B cell (primary cell): ENCODE results near the gene FADS1. TPM values are rescaled to one million over a fixed set of nuclear protein-coding genes. Genes with fewer than 3 reads are reported as not detected.
A peak's percentile ranks its signal among the peaks of the same experiment; 100 is the strongest.

Source experiments
- ATAC-seq: fragments of 200-7000 bp; cut with Tn5 transposase; one replicate; pipeline ENCODE4 v1.10.0; 2021; ENCODE audit warnings: low read depth, mild to moderate bottlenecking, moderate number of reproducible peaks, moderate library complexity
- CTCF ChIA-PET: fragments of 350-600 bp; sonication (Branson Sonifier 250); formaldehyde crosslinking; loops from one replicate; lab custom pipeline; 2021; ENCODE audit warnings: antibody characterized with exemption, inconsistent platforms; lab: Charles Lee
- POLR2A ChIA-PET: fragments of 350-600 bp; sonication (Branson Sonifier 250); formaldehyde crosslinking; loops from one replicate; lab custom pipeline; 2021; ENCODE audit warnings: antibody characterized with exemption; lab: Charles Lee
- DNase-seq: peaks from one replicate; pipeline ENCODE4 v3.0.0; 2013
- H2AFZ ChIP-seq: 2 replicates; pipeline ENCODE4 v1.6.1; 2012; ENCODE audit warnings: mild to moderate bottlenecking, low read depth, low read length; ENCODE audit not compliant: insufficient read depth, poor library complexity, severe bottlenecking
- H3K27ac ChIP-seq, 2 donors: 1 replicate in 1 of 2; 2 replicates in 1 of 2; pipeline ENCODE4 v1.5.1; 2012 to 2013; ENCODE audit warnings: low read length in 2 of 2, mild to moderate bottlenecking in 2 of 2, moderate library complexity in 1 of 2
- H3K27me3 ChIP-seq, 4 experiments: fragments of 200-600 bp in 1 of 4; sonication (generic) in 1 of 4; replicated peaks in 1 of 4; 1 replicate in 2 of 4; 2 replicates in 2 of 4; pipeline versions ENCODE4 v1.6.1 to v1.7.0; 2013 to 2016; ENCODE audit warnings: low read length in 3 of 4, mild to moderate bottlenecking in 2 of 4, mixed read lengths in 1 of 4, moderate library complexity in 1 of 4; ENCODE audit not compliant: insufficient read depth in 4 of 4, control insufficient read depth in 3 of 4; ENCODE audit errors: control extremely low read depth in 1 of 4
- H3K36me3 ChIP-seq, 2 experiments: replicated peaks in 1 of 2; 1 replicate in 1 of 2; 2 replicates in 1 of 2; pipeline versions ENCODE4 v1.6.1 to v1.7.1; 2013; ENCODE audit warnings: low read length in 1 of 2; ENCODE audit not compliant: insufficient read depth in 2 of 2, control insufficient read depth in 1 of 2; ENCODE audit errors: control extremely low read depth in 1 of 2, extremely low read depth in 1 of 2
- H3K4me1 ChIP-seq, 2 donors: fragments of 200-600 bp in 1 of 2; sonication (generic) in 1 of 2; 1 replicate in 1 of 2; 2 replicates in 1 of 2; pipeline versions ENCODE4 v1.5.1 to v1.6.1; 2013 to 2017; ENCODE audit warnings: low read length in 2 of 2; ENCODE audit not compliant: control insufficient read depth in 2 of 2, insufficient read depth in 2 of 2
- H3K4me2 ChIP-seq: replicated peaks from 2 replicates; pipeline ENCODE3; 2012; ENCODE audit warnings: mild to moderate bottlenecking, low read depth, low read length; ENCODE audit not compliant: poor library complexity, severe bottlenecking
- H3K4me3 ChIP-seq, 5 experiments: fragments of 200-600 bp in 1 of 5; sonication (generic) in 1 of 5; 1 replicate in 3 of 5; 2 replicates in 2 of 5; pipeline versions ENCODE4 v1.5.1 to v1.7.0; 2011 to 2016; ENCODE audit warnings: low read length in 4 of 5, mild to moderate bottlenecking in 4 of 5, low read depth in 2 of 5, control low read depth in 1 of 5, moderate library complexity in 1 of 5; ENCODE audit not compliant: insufficient read depth in 1 of 5; ENCODE audit errors: control extremely low read depth in 1 of 5, extremely low read depth in 1 of 5
- H3K79me2 ChIP-seq: fragments of 200-600 bp; sonication (generic); one replicate; pipeline ENCODE4 v1.6.0; 2016; ENCODE audit warnings: low read length; ENCODE audit not compliant: control insufficient read depth, insufficient read depth
- H3K9ac ChIP-seq: fragments of 200-600 bp; sonication (generic); 2 replicates; pipeline ENCODE4 v1.6.1; 2017; ENCODE audit warnings: mild to moderate bottlenecking, low read length, moderate library complexity
- H3K9me3 ChIP-seq, 3 donors: one replicate each; pipeline versions ENCODE4 v1.6.1 to v1.7.1; 2013; ENCODE audit warnings: low read length in 2 of 3; ENCODE audit not compliant: control insufficient read depth in 2 of 3, insufficient read depth in 1 of 3; ENCODE audit errors: control extremely low read depth in 1 of 3
- H4K20me1 ChIP-seq: 2 replicates; pipeline ENCODE4 v1.6.0; 2012; ENCODE audit warnings: mild to moderate bottlenecking, low read length; ENCODE audit not compliant: insufficient read depth, control insufficient read depth, poor library complexity, severe bottlenecking
- H3K27ac Mint-ChIP-seq: one replicate; pipeline ENCODE4 v1.8.0; 2021; ENCODE audit warnings: mixed read lengths
- H3K27me3 Mint-ChIP-seq: one replicate; pipeline ENCODE4 v1.8.0; 2021; ENCODE audit warnings: mixed read lengths
- H3K4me1 Mint-ChIP-seq: one replicate; pipeline ENCODE4 v1.8.0; 2021; ENCODE audit warnings: mixed read lengths
- H3K4me3 Mint-ChIP-seq: one replicate; pipeline ENCODE4 v1.8.0; 2021; ENCODE audit warnings: mixed read lengths
- H3K9me3 Mint-ChIP-seq: one replicate; pipeline ENCODE4 v1.8.0; 2022; ENCODE audit warnings: mixed read lengths; ENCODE audit not compliant: insufficient read depth
- CTCF ChIP-seq: fragments of 200-600 bp; IDR thresholded peaks from one replicate; pipeline ENCODE4 v1.8.0; 2022; ENCODE audit warnings: antibody characterized with exemption, mild to moderate bottlenecking
- EZH2 ChIP-seq: IDR thresholded peaks from 2 replicates; pipeline ENCODE4 v1.6.1; 2012; ENCODE audit warnings: borderline replicate concordance, low read depth, mild to moderate bottlenecking, moderate library complexity, low read length; ENCODE audit not compliant: insufficient read depth, poor library complexity, severe bottlenecking
- WGBS: methylation state at CpG from one replicate; pipeline ENCODE4 v1.1.5; 2013; ENCODE audit warnings: missing lambda C conversion rate; ENCODE audit not compliant: insufficient coverage; 5-methylcytosine and 5-hydroxymethylcytosine counted together
- intact Hi-C: fragments of 100-400 bp; cut with micrococcal nuclease; formaldehyde crosslinking; loops from one replicate; pipeline ENCODE4 v1.10.0; 2022
- polyA plus RNA-seq: library from polyadenylated mRNA; depleted of rRNA; stranded (reverse); fragments of >200 nt; gene quantifications from 2 replicates; pipeline ENCODE4 v1.2.3, GENCODE V29; 2012
- total RNA-seq, 2 donors: library from RNA; stranded (reverse); fragments of 120-200 nt in 1 of 2; gene quantifications; 1 replicate in 1 of 2; 2 replicates in 1 of 2; pipeline versions ENCODE4 v1.2.3 to v1.2.4, GENCODE V29; 2013 to 2022

The FADS1 gene
- total and polyA plus RNA-seq, 2 donors (not counting 1 experiment from before 2014, with no cell fraction given), result 0.39 to 15.6 TPM

- Histone ChIP-seq H3K9me3 (peaks cover 0 to 2% (median 0%) of the 10 kb centered on the region in 3 donors), H4K20me1 (no peaks in the 10 kb centered on the region), H3K79me2 (no peaks in the 10 kb centered on the region), H3K4me3 (no peak overlapping the region), H3K36me3 (no peaks in the 10 kb centered on the region), H3K27ac (no peak overlapping the region), H3K27me3 (peaks cover 0 to 49% (median 20%) of the 10 kb centered on the region in 4 experiments), H2AFZ (no peak overlapping the region), H3K4me2 (no peak overlapping the region), H3K9ac (no peak overlapping the region), H3K4me1 (peaks cover 10 to 12% of the 10 kb centered on the region in 2 donors)
- intact Hi-C loops, result no loop called here
- Mint-ChIP-seq H3K4me3 (peak overlapping the region; percentile 30), H3K27ac (no peak overlapping the region), H3K4me1 (peaks cover 6% of the 10 kb centered on the region), H3K27me3 (peaks cover 33% of the 10 kb centered on the region), H3K9me3 (no peaks in the 10 kb centered on the region)
- 92% methylated on average over 1 of the region's 5 CpGs for WGBS
- no peak for DNase-seq
- ATAC-seq, result no peak
- ChIA-PET POLR2A (no interaction called here), CTCF (interaction anchor here (1.0 to 6.6 kb wide), 5 partner anchors 17 to 358 kb away, joined by 4 to 69 read pairs (median 6); no protein-coding TSS in a partner anchor)
- TF ChIP-seq CTCF (no peak), EZH2 (no peak)
Observed at GRCh38 chr11:61750631-61751273, 66.1 kb downstream of the FADS1 start.

Other genes with a start within 250 kb of the FADS1 start
- not detected in 2 replicates for gene SYT7, start 235.9 kb downstream of the FADS1 start, total RNA-seq
- gene SYT7, start 235.9 kb downstream of the FADS1 start, polyA plus RNA-seq, result 0.07 TPM in 1 of 2 replicates, not detected in the other
- 0.07 TPM in 1 of 2 replicates, not detected in the other for gene DAGLA, start 136.6 kb downstream of the FADS1 start, total RNA-seq
- gene DAGLA, start 136.6 kb downstream of the FADS1 start, polyA plus RNA-seq, result 0.04 and 0.06 TPM in 2 replicates
- 0.27 and 0.34 TPM in 2 replicates for gene MYRF, start 64.4 kb downstream of the FADS1 start, total RNA-seq
- gene MYRF, start 64.4 kb downstream of the FADS1 start, polyA plus RNA-seq, result 0.19 and 0.27 TPM in 2 replicates
- 64.6 and 65.8 TPM in 2 replicates for gene TMEM258, start 24.4 kb downstream of the FADS1 start, total RNA-seq
- gene TMEM258, start 24.4 kb downstream of the FADS1 start, polyA plus RNA-seq, result 86.2 and 130 TPM in 2 replicates
- 9.2 and 9.8 TPM in 2 replicates for gene FEN1, start 24.1 kb downstream of the FADS1 start, total RNA-seq
- gene FEN1, start 24.1 kb downstream of the FADS1 start, polyA plus RNA-seq, result 3.4 and 6.0 TPM in 2 replicates
- gene FADS2, start 11.3 kb upstream of the FADS1 start, total RNA-seq, result 5.9 and 7.0 TPM in 2 replicates
- 1.5 and 3.4 TPM in 2 replicates for gene FADS2, start 11.3 kb upstream of the FADS1 start, polyA plus RNA-seq
- 224 and 225 TPM in 2 replicates for gene FADS3, start 74.5 kb upstream of the FADS1 start, total RNA-seq
- 256 and 265 TPM in 2 replicates for gene FADS3, start 74.5 kb upstream of the FADS1 start, polyA plus RNA-seq
- 0.29 TPM in 1 of 2 replicates, not detected in the other for gene RAB3IL1, start 100.6 kb upstream of the FADS1 start, total RNA-seq
- gene RAB3IL1, start 100.6 kb upstream of the FADS1 start, polyA plus RNA-seq, result 0.27 TPM in 1 of 2 replicates, not detected in the other
- 0.78 and 0.99 TPM in 2 replicates for gene BEST1, start 133.3 kb upstream of the FADS1 start, total RNA-seq
- 0.07 and 0.42 TPM in 2 replicates for gene BEST1, start 133.3 kb upstream of the FADS1 start, polyA plus RNA-seq
- 1,265 and 1,314 TPM in 2 replicates for gene FTH1, start 150.6 kb upstream of the FADS1 start, total RNA-seq
- 1,136 and 1,265 TPM in 2 replicates for gene FTH1, start 150.6 kb upstream of the FADS1 start, polyA plus RNA-seq